Tibial artery (tissue), 4 donors: Measurements from ENCODE around the gene TAF1B.

Experiments
- DNase-seq, 2 donors: peaks; one replicate each; pipeline ENCODE4 v3.0.0-alpha.2; 2019
- H3K27ac ChIP-seq, 2 donors: fragments of 200-600 bp; sonication (generic) in 1 of 2; 1 replicate in 1 of 2; 2 replicates in 1 of 2; pipeline ENCODE4 v1.5.1; 2018 to 2019; ENCODE audit warnings: mild to moderate bottlenecking in 1 of 2
- H3K27me3 ChIP-seq, 2 donors: fragments of 200-600 bp; sonication (generic) in 1 of 2; one replicate each; pipeline versions ENCODE4 v1.5.1 to v1.6.0; 2016 to 2019
- H3K36me3 ChIP-seq, 3 donors: fragments of 200-600 bp; sonication (generic) in 2 of 3; one replicate each; pipeline ENCODE4 v1.5.1; 2016 to 2019; ENCODE audit warnings: mild to moderate bottlenecking in 2 of 3
- H3K4me1 ChIP-seq, 4 donors: fragments of 200-600 bp; sonication (generic) in 2 of 4; 1 replicate in 3 of 4; 2 replicates in 1 of 4; pipeline ENCODE4 v1.5.1; 2016 to 2019
- H3K4me3 ChIP-seq, 2 donors: fragments of 200-600 bp; sonication (generic) in 1 of 2; 1 replicate in 1 of 2; 2 replicates in 1 of 2; pipeline ENCODE4 v1.5.1; 2018 to 2019; ENCODE audit warnings: mild to moderate bottlenecking in 2 of 2
- H3K9me3 ChIP-seq, 3 donors: fragments of 200-600 bp; sonication (generic) in 1 of 3; one replicate each; pipeline ENCODE4 v1.5.1; 2016 to 2019
- CTCF ChIP-seq, 2 experiments: fragments of 200-600 bp in 1 of 2; fragments of 450-650 bp in 1 of 2; IDR thresholded peaks; one replicate each; pipeline ENCODE4 v1.5.1; 2017 to 2019; ENCODE audit warnings: antibody characterized with exemption in 2 of 2, mild to moderate bottlenecking in 1 of 2, moderate library complexity in 1 of 2
- intact Hi-C: fragments of 100-400 bp; cut with DNase I; formaldehyde crosslinking; loops from one replicate; pipeline ENCODE4 v1.15.0; 2023; ENCODE audit warnings: low total_unique reads

The TAF1B gene

GRCh38 chr2:9951272-9951521 lies 107.9 kb downstream of the TAF1B start:
- Histone ChIP-seq H3K4me1 (peaks cover 0 to 16% (median 9%) of the 10 kb centered on the region in 4 donors), H3K27me3 (no peaks in the 10 kb centered on the region), H3K9me3 (no peaks in the 10 kb centered on the region), H3K27ac (peak overlapping the region in 1 of 2 donors; percentile 23), H3K4me3 (peak overlapping the region; percentile 64 to 68), H3K36me3 (no peaks in the 10 kb centered on the region)
- DNase-seq, result no peak
- intact Hi-C loops, result loop anchor here (10.0 kb wide), 1 partner anchor 106 kb away; the partner anchor contains the start of gene TAF1B
- no peak for TF ChIP-seq CTCF (IDR thresholded peaks at IDR 0.05)

GRCh38 chr2:9951522-9952285 lies 108.4 kb downstream of the TAF1B start, which contains the start of gene GRHL1:
Gene GRHL1, plus strand, starts transcription at chr2:9951693. Its CDS starts 141 bp downstream, at chr2:9951834.
- intact Hi-C loops, result loop anchor here (10.0 kb wide), 1 partner anchor 107 kb away; the partner anchor contains the start of gene TAF1B
- no peak for TF ChIP-seq CTCF (IDR thresholded peaks at IDR 0.05)
- DNase-seq, result peak; percentile 90 to 93
- H3K36me3 ChIP-seq, result no peaks in the 10 kb centered on the region
- no peaks in the 10 kb centered on the region for H3K9me3 ChIP-seq
- H3K4me1 ChIP-seq, result peaks cover 0 to 16% (median 9%) of the 10 kb centered on the region in 4 donors
- H3K27me3 ChIP-seq, result no peaks in the 10 kb centered on the region
- H3K27ac ChIP-seq, result peak within 1 kb of the TSS in 1 of 2 donors; percentile 35
- H3K4me3 ChIP-seq, result peak within 1 kb of the TSS; percentile 64 to 68

- intact Hi-C loops, result loop anchor here (10.0 kb wide), 1 partner anchor 108 kb away; the partner anchor contains the start of gene TAF1B
These were observed 109.0 kb downstream of the TAF1B start for GRCh38 chr2:9952286-9952737.

GRCh38 chr2:9952856-9953503 lies 109.7 kb downstream of the TAF1B start:
- intact Hi-C loops, result loop anchor here (10.0 kb wide), 1 partner anchor 108 kb away; the partner anchor contains the start of gene TAF1B
- Histone ChIP-seq H3K36me3 (no peaks in the 10 kb centered on the region), H3K27ac (no peak overlapping the region), H3K27me3 (no peaks in the 10 kb centered on the region), H3K4me3 (no peak overlapping the region), H3K4me1 (peaks cover 0 to 16% (median 9%) of the 10 kb centered on the region in 4 donors), H3K9me3 (no peaks in the 10 kb centered on the region)
- DNase-seq, result no peak
- TF ChIP-seq CTCF (IDR thresholded peaks at IDR 0.05), result no peak

More at GRCh38 chr2:9952286-9952737, 109.0 kb downstream of the TAF1B start:
- Histone ChIP-seq H3K36me3 (no peaks in the 10 kb centered on the region), H3K4me3 (peak overlapping the region; percentile 64 to 68), H3K27me3 (no peaks in the 10 kb centered on the region), H3K9me3 (no peaks in the 10 kb centered on the region), H3K27ac (no peak overlapping the region), H3K4me1 (peaks cover 0 to 16% (median 9%) of the 10 kb centered on the region in 4 donors)
- DNase-seq, result no peak
- no peak for TF ChIP-seq CTCF (IDR thresholded peaks at IDR 0.05)

GRCh38 chr2:9954136-9954535 lies 110.9 kb downstream of the TAF1B start:
- no peaks in the 10 kb centered on the region for H3K27me3 ChIP-seq
- H3K27ac ChIP-seq, result no peak overlapping the region
- H3K4me1 ChIP-seq, result peaks cover 0 to 16% (median 9%) of the 10 kb centered on the region in 4 donors
- no peaks in the 10 kb centered on the region for H3K9me3 ChIP-seq
- no peak for TF ChIP-seq CTCF (IDR thresholded peaks at IDR 0.05)
- H3K4me3 ChIP-seq, result no peak overlapping the region
- intact Hi-C loops, result loop anchor here (10.0 kb wide), 1 partner anchor 109 kb away; the partner anchor contains the start of gene TAF1B
- DNase-seq, result no peak
- H3K36me3 ChIP-seq, result no peaks in the 10 kb centered on the region
